ENCODE results near the gene NGEF. TPM values are rescaled to one million over a fixed set of nuclear protein-coding genes. Genes with fewer than 3 reads are reported as not detected.

Gene NGEF
- total and polyA plus RNA-seq, 8 donors: 2.6 to 30.9 (median 5.9) TPM

DNA sequence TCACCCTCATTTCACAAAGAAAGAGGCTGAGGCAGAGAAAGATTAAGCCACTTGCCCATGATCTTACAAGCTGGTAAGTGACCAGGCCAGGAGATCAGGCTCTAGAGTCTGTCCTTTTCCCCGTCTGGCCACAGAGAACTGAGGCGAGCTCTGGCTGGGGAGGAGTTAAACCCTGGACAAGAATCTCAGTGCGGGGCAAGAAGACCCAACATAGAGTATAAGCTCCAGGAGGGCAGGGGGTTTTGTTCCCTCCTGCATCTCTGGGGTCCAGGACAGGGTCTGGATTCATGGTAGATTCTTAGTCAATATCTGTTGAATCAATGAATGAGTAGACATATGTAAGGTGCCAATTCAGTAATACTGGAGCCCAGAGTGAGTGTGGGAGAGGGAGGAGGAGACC is 34.1 kb upstream of the NGEF start:
- Histone ChIP-seq H3K4me3 (no peak overlapping the region), H3K36me3 (no peaks in the 10 kb centered on the region), H3K27ac (no peak overlapping the region), H3K27me3 (peaks cover 0 to 13% (median 0%) of the 10 kb centered on the region in 3 donors), H3K9me3 (no peaks in the 10 kb centered on the region), H3K4me1 (peaks cover 0 to 7% (median 0%) of the 10 kb centered on the region in 4 donors)
- intact Hi-C loops (cut with DNase I; ENCODE audit: low total_unique reads): no loop called here
- no peak for TF ChIP-seq EP300 (IDR thresholded peaks at IDR 0.05)
- no peak for TF ChIP-seq POLR2A (IDR thresholded peaks at IDR 0.05)
- TF ChIP-seq, protein P1, sequence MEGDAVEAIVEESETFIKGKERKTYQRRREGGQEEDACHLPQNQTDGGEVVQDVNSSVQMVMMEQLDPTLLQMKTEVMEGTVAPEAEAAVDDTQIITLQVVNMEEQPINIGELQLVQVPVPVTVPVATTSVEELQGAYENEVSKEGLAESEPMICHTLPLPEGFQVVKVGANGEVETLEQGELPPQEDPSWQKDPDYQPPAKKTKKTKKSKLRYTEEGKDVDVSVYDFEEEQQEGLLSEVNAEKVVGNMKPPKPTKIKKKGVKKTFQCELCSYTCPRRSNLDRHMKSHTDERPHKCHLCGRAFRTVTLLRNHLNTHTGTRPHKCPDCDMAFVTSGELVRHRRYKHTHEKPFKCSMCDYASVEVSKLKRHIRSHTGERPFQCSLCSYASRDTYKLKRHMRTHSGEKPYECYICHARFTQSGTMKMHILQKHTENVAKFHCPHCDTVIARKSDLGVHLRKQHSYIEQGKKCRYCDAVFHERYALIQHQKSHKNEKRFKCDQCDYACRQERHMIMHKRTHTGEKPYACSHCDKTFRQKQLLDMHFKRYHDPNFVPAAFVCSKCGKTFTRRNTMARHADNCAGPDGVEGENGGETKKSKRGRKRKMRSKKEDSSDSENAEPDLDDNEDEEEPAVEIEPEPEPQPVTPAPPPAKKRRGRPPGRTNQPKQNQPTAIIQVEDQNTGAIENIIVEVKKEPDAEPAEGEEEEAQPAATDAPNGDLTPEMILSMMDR (IDR thresholded peaks at IDR 0.05): no peak
- no peak for TF ChIP-seq POLR2AphosphoS5 (IDR thresholded peaks at IDR 0.05)
- DNase-seq: no peak
- 92 to 98% (median 95%) methylated on average over 3 of the region's 3 CpGs for WGBS, 5 donors

DNA sequence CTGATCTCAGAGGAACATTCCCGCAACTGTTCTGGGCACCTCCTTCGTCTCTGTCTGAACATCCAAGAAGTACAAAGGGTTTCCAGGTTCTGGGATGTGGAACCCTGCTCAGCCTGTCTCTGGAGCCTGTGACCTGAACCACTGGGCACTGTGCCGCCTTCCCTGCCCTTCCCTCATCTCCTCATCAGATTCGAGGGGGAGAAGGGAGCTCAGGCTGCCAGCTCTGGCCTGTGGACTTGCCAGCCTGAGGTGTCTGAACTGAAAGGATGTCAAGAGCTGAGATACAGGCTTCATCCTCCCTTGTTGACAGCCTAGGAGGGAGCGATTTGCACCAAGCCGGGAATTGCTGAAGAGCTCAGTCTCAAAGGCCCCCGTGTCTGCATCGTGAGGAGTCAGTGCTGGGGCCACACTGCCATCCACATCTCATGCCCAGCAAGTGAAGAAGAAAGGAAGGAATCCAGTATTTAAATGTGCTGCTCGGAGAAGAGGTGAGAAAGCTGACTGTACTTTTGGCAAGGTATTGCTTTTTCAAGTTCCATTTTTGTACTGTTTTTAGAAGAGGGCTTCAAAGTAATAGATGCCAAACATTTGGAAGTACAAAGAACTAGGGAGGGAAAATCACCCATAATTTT is 32.0 kb upstream of the NGEF start:
- 85 to 89% (median 88%) methylated on average over 9 of the region's 9 CpGs for WGBS, 5 donors
- no peaks in the 10 kb centered on the region for H3K4me1 ChIP-seq
- H3K27me3 ChIP-seq: peaks cover 0 to 9% (median 0%) of the 10 kb centered on the region in 3 donors
- no peak overlapping the region for H3K4me3 ChIP-seq
- H3K9me3 ChIP-seq: no peaks in the 10 kb centered on the region
- no peak overlapping the region for H3K27ac ChIP-seq
- DNase-seq: no peak
- no peak for TF ChIP-seq POLR2AphosphoS5 (IDR thresholded peaks at IDR 0.05)
- TF ChIP-seq EP300 (IDR thresholded peaks at IDR 0.05): no peak
- TF ChIP-seq, protein P1 (IDR thresholded peaks at IDR 0.05): no peak
- no peak for TF ChIP-seq POLR2A (IDR thresholded peaks at IDR 0.05)
- H3K36me3 ChIP-seq: no peaks in the 10 kb centered on the region
- intact Hi-C loops (cut with DNase I; ENCODE audit: low total_unique reads): no loop called here

DNA sequence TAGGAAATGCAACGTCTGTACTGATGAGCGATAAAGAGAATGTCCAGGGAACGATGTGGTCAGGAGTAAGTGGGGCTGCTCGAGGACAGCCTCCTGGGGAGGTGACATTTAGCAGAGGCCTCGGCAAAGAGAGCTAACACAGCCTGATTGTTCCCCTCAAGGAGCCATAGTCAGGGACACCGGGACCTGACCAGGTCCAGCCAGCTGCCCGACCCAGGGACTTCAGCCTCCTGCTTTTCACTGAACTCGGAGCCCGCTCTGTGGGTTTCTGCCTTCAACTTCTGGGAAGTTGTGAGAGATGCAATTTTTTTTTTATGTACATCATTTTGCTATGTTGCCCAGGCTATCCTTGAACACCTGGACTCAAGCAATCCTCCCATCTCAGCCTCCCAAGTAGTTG is 29.5 kb upstream of the NGEF start:
- no peak overlapping the region for H3K27ac ChIP-seq
- no peak for DNase-seq
- no peaks in the 10 kb centered on the region for H3K9me3 ChIP-seq
- no peaks in the 10 kb centered on the region for H3K36me3 ChIP-seq
- intact Hi-C loops (cut with DNase I; ENCODE audit: low total_unique reads): no loop called here
- H3K4me3 ChIP-seq: no peak overlapping the region
- H3K4me1 ChIP-seq: no peaks in the 10 kb centered on the region
- H3K27me3 ChIP-seq: peaks cover 0 to 12% (median 0%) of the 10 kb centered on the region in 3 donors
- WGBS, 5 donors: 83 to 88% (median 86%) methylated on average over 9 of the region's 9 CpGs
- TF ChIP-seq POLR2AphosphoS5 (IDR thresholded peaks at IDR 0.05): no peak
- TF ChIP-seq, protein P1 (IDR thresholded peaks at IDR 0.05): no peak
- TF ChIP-seq POLR2A (IDR thresholded peaks at IDR 0.05): no peak
- no peak for TF ChIP-seq EP300 (IDR thresholded peaks at IDR 0.05)

DNA sequence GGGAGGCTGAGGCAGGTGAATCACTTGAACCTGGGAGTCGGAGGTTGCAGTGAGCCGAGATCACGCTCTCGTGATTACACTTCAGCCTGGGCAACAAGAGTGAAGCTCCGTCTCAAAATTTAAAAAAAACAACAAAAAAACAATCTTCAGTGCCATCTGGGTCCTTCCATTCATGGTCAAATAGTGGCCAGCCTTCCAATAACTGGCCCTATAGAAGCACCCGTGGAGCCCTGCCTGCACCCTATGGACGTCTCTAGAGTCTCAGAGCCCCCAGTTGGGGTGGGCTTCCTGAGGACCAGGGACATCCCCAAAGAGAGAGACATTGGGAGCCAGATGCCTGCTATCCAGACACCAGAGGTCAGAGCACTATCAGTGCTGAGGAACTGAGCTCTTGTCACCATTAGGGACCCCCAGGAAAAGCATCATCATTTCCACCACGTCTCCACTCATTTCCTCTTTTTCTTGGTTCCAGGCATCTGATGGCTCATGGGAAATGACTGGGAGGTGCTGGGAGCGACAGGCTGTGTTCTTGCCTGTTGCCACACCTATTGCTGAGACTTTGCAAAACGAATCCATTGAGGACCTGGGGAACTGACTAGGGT is 28.8 kb upstream of the NGEF start:
- Histone ChIP-seq H3K27me3 (peaks cover 0 to 12% (median 0%) of the 10 kb centered on the region in 3 donors), H3K27ac (no peak overlapping the region), H3K36me3 (no peaks in the 10 kb centered on the region), H3K4me3 (no peak overlapping the region), H3K9me3 (no peaks in the 10 kb centered on the region), H3K4me1 (no peaks in the 10 kb centered on the region)
- no peak for DNase-seq
- TF ChIP-seq POLR2AphosphoS5 (IDR thresholded peaks at IDR 0.05): no peak
- TF ChIP-seq POLR2A (IDR thresholded peaks at IDR 0.05): no peak
- TF ChIP-seq, protein P1 (IDR thresholded peaks at IDR 0.05): no peak
- TF ChIP-seq EP300 (IDR thresholded peaks at IDR 0.05): no peak
- WGBS, 5 donors: 77 to 85% (median 81%) methylated on average over 10 of the region's 10 CpGs
- intact Hi-C loops (cut with DNase I; ENCODE audit: low total_unique reads): no loop called here
